Stomach smooth muscle (tissue), 2 donors: ENCODE data around the gene ATP9B.

ENCODE experiments used
- H3K27ac ChIP-seq: one replicate; pipeline ENCODE4 v1.7.0; 2013; ENCODE audit warnings: mild to moderate bottlenecking, low read length, inconsistent platforms
- H3K27me3 ChIP-seq, 2 donors: one replicate each; pipeline ENCODE4 v1.7.0; 2013; ENCODE audit warnings: low read length in 2 of 2; ENCODE audit not compliant: insufficient read depth in 2 of 2, control insufficient read depth in 1 of 2
- H3K36me3 ChIP-seq, 2 donors: one replicate each; pipeline ENCODE4 v1.7.0; 2013; ENCODE audit warnings: low read length in 2 of 2; ENCODE audit not compliant: control insufficient read depth in 2 of 2, insufficient read depth in 2 of 2
- H3K4me1 ChIP-seq: one replicate; pipeline ENCODE4 v1.7.0; 2013; ENCODE audit warnings: low read length; ENCODE audit not compliant: control insufficient read depth, insufficient read depth
- H3K4me3 ChIP-seq, 2 donors: one replicate each; pipeline ENCODE4 v1.7.0; 2013; ENCODE audit warnings: low read length in 2 of 2
- H3K9ac ChIP-seq, 2 donors: one replicate each; pipeline ENCODE4 v1.7.0; 2013; ENCODE audit warnings: low read length in 2 of 2, mild to moderate bottlenecking in 1 of 2
- H3K9me3 ChIP-seq, 2 donors: one replicate each; pipeline ENCODE4 v1.7.0; 2013; ENCODE audit warnings: low read length in 2 of 2; ENCODE audit not compliant: control insufficient read depth in 2 of 2
- donor health status: healthy.
- donor health status: Pancreatic carcinoma.

The ATP9B gene

GRCh38 chr18:79211844-79212243 lies 142.7 kb downstream of the ATP9B start:
- Histone ChIP-seq H3K27ac (no peak overlapping the region), H3K4me1 (no peaks in the 10 kb centered on the region), H3K27me3 (no peaks in the 10 kb centered on the region), H3K9ac (no peak overlapping the region), H3K4me3 (no peak overlapping the region), H3K9me3 (no peaks in the 10 kb centered on the region), H3K36me3 (peaks cover 7 to 12% of the 10 kb centered on the region in 2 donors)

- Histone ChIP-seq H3K4me1 (peaks cover 3% of the 10 kb centered on the region), H3K4me3 (no peak overlapping the region), H3K36me3 (no peaks in the 10 kb centered on the region)
Measured at GRCh38 chr18:79214056-79214455, 144.9 kb downstream of the ATP9B start.

GRCh38 chr18:79216176-79216575 lies 147.0 kb downstream of the ATP9B start:
- no peak overlapping the region for H3K9ac ChIP-seq
- H3K27me3 ChIP-seq = no peaks in the 10 kb centered on the region
- peaks cover 0 to 2% of the 10 kb centered on the region in 2 donors for H3K36me3 ChIP-seq
- peaks cover 3% of the 10 kb centered on the region for H3K4me1 ChIP-seq
- no peak overlapping the region for H3K4me3 ChIP-seq
- no peaks in the 10 kb centered on the region for H3K9me3 ChIP-seq
- H3K27ac ChIP-seq = no peak overlapping the region

More at GRCh38 chr18:79214056-79214455, 144.9 kb downstream of the ATP9B start:
- no peaks in the 10 kb centered on the region for H3K9me3 ChIP-seq
- H3K9ac ChIP-seq = no peak overlapping the region
- no peaks in the 10 kb centered on the region for H3K27me3 ChIP-seq
- no peak overlapping the region for H3K27ac ChIP-seq

GRCh38 chr18:79217979-79218604 lies 148.9 kb downstream of the ATP9B start:
- H3K9ac ChIP-seq = no peak overlapping the region
- H3K27ac ChIP-seq = peak overlapping the region; percentile 88

DNA sequence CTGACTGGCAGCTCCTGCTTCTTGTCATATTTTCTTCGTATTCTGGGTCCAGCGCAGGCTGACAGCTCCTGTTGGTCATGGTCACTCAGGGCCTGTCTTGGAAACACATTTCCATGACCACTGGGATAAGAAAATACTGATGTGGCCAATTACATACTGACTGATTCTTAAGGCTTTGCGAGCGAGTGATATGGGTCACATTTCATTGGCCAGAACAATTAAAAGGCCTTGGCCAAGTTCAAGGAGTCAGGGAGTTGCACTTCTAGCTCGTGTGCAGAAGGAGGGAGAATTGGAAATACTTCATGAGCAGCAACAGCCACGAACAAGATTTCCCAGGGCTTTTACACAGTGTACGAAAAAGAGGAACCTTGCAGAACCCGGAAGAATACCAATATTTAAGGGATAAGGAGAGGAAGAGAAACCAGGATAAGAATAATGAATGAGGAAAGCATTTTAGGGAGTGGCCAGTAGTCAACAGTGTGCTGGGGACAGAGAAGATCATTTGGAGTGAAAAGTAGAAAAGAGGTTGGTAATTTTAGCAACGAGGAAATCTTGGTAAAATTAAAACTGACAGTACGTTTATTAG lies 149.5 kb downstream of the ATP9B start:
- Histone ChIP-seq H3K36me3 (peaks cover 0 to 2% of the 10 kb centered on the region in 2 donors), H3K27ac (peak overlapping the region; percentile 88), H3K9me3 (no peaks in the 10 kb centered on the region), H3K27me3 (no peaks in the 10 kb centered on the region), H3K4me1 (peaks cover 3% of the 10 kb centered on the region), H3K9ac (no peak overlapping the region), H3K4me3 (peak overlapping the region in 1 of 2 donors; percentile 31)

More at GRCh38 chr18:79217979-79218604, 148.9 kb downstream of the ATP9B start:
- H3K4me3 ChIP-seq = peak overlapping the region in 1 of 2 donors; percentile 31
- H3K36me3 ChIP-seq = peaks cover 0 to 2% of the 10 kb centered on the region in 2 donors
- H3K4me1 ChIP-seq = peaks cover 3% of the 10 kb centered on the region
- H3K9me3 ChIP-seq = no peaks in the 10 kb centered on the region
- no peaks in the 10 kb centered on the region for H3K27me3 ChIP-seq

DNA sequence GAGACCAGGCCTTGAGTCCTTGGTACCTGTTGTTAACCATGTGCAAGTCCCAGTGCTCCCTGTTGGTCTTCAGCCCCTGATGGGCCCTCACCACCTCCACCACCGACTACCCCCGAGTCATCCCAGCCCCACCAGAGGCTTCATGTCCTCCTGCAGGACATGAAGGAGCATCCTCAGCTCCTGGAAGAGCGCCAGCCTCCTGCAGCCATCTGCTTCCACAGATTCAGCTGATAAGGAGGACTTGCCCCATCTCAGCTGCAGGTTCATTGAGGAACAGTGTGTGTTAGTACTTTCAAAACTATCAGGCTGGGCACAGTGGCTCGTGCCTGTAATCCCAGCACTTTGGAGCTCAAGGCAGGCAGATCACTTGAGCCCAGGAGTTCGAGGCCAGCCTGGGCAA lies 151.9 kb downstream of the ATP9B start:
- H3K4me3 ChIP-seq = no peak overlapping the region
- no peak overlapping the region for H3K27ac ChIP-seq
- H3K4me1 ChIP-seq = peaks cover 3% of the 10 kb centered on the region
- H3K9ac ChIP-seq = no peak overlapping the region
- H3K27me3 ChIP-seq = no peaks in the 10 kb centered on the region
- H3K36me3 ChIP-seq = peaks cover 0 to 3% of the 10 kb centered on the region in 2 donors
- no peaks in the 10 kb centered on the region for H3K9me3 ChIP-seq

DNA sequence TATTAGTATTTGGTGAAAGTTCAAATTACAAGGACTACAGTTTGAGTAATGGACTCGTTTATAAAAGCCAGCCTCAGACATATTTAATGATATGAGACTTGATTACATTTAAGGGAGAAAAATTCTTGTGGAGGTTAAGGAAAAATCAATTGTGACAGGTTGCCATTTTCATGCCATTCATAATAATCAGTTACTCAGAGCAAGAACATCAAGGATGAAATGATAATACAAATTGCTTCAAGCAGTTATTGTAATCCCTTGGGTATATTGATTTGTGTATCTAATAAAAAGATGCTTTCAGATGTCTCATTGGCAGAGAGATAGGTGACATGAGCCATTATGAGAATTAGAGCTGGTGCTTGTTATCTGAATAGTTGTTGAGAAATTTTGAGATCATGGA lies 153.6 kb downstream of the ATP9B start:
- no peaks in the 10 kb centered on the region for H3K27me3 ChIP-seq
- H3K4me1 ChIP-seq = peaks cover 3% of the 10 kb centered on the region
- no peaks in the 10 kb centered on the region for H3K9me3 ChIP-seq
- no peak overlapping the region for H3K27ac ChIP-seq
- H3K9ac ChIP-seq = no peak overlapping the region
- H3K4me3 ChIP-seq = no peak overlapping the region
- H3K36me3 ChIP-seq = peaks cover 0 to 7% of the 10 kb centered on the region in 2 donors

DNA sequence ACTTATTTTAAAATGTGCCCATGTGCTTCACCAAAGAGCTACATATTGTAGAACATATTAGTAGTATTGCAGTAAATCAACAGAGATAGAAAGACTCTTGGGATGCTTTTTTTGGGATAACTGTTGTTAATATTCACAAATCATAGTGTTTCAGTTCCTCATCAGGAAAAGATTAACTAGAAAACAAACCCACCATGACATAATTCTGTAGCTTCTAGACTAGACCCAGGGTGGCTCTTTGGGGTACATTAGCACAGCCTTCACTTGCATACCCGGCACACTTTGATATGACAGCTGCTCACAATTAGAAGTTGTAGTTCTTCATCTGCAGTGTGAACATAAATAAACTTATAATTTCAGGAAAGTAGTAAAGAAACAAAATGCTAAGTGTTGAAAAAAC lies 154.2 kb downstream of the ATP9B start:
- Histone ChIP-seq H3K27ac (no peak overlapping the region), H3K36me3 (peaks cover 0 to 7% of the 10 kb centered on the region in 2 donors), H3K9me3 (no peaks in the 10 kb centered on the region), H3K4me3 (no peak overlapping the region), H3K9ac (no peak overlapping the region), H3K4me1 (peaks cover 3% of the 10 kb centered on the region), H3K27me3 (no peaks in the 10 kb centered on the region)

DNA sequence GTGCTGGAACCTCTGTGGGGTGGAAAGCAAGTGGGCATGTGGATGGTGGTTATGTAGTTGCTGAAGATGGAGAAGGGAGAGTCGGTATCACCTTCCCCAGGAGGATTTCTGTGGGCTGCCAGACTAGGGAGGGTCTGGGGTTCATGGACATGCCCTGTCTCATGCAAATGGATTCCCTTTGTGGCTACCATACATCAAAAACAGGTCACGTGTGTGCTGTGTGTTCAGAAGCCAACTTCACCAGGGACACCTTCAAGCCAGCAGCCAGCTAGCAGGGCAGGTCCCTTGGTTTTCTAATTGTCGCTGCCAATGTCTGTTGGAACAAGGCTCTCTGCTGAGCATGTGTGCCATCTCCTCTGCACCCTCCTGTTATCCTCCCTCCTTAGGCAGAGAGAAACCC lies 155.2 kb downstream of the ATP9B start:
- H3K27ac ChIP-seq = no peak overlapping the region
- H3K4me3 ChIP-seq = no peak overlapping the region
- H3K9me3 ChIP-seq = no peaks in the 10 kb centered on the region
- H3K27me3 ChIP-seq = no peaks in the 10 kb centered on the region
- H3K4me1 ChIP-seq = no peaks in the 10 kb centered on the region
- no peak overlapping the region for H3K9ac ChIP-seq
- peaks cover 3 to 7% of the 10 kb centered on the region in 2 donors for H3K36me3 ChIP-seq

DNA sequence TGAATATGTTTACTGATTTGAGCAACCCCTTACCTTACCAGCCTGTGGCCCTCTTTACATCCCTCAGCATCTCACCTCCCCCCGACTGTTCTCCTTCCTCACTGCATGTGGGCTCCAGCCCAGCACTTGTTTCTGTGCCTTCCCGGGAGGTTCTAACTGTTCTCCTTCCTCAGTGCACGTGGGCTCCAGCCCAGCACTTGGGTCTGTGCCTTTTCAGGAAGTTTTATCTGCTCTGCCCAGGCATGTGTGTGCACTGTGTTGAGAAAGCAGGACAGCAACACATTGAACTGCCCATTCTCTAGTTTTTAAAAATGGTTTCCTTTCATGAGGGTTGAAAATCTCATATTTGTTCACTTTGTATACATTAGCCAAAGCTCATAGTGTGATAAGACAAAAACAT lies 158.4 kb downstream of the ATP9B start:
- no peak overlapping the region for H3K27ac ChIP-seq
- H3K9me3 ChIP-seq = no peaks in the 10 kb centered on the region
- H3K4me1 ChIP-seq = no peaks in the 10 kb centered on the region
- H3K9ac ChIP-seq = no peak overlapping the region
- no peaks in the 10 kb centered on the region for H3K27me3 ChIP-seq
- no peak overlapping the region for H3K4me3 ChIP-seq
- H3K36me3 ChIP-seq = peaks cover 3 to 5% of the 10 kb centered on the region in 2 donors

DNA sequence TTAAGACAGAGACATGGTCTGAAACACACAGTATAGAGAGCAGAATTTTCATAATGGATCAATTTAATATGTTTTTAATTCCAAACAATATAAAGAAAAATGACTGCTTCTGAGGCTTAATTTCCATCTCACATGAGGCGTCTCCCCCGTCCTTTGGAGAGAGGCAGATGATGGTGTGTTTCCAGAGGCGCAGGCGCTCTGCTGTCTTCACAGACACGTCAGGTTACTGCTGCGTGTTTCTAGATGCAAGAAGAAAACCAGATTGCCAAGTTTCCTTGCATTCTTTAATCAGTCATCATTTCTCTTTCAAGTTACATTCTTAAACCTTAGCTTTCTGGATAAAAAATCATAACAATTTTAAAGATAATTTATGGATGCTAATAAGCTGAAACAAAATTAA lies 160.2 kb downstream of the ATP9B start:
- no peak overlapping the region for H3K27ac ChIP-seq
- H3K4me3 ChIP-seq = no peak overlapping the region
- no peak overlapping the region for H3K9ac ChIP-seq
- no peaks in the 10 kb centered on the region for H3K9me3 ChIP-seq
- peaks cover 3 to 5% of the 10 kb centered on the region in 2 donors for H3K36me3 ChIP-seq
- no peaks in the 10 kb centered on the region for H3K4me1 ChIP-seq
- no peaks in the 10 kb centered on the region for H3K27me3 ChIP-seq
